Fibroblast of pulmonary artery (primary cell): ENCODE results near the gene ARX.

Experiments
- DNase-seq: peaks from one replicate; pipeline ENCODE4 v3.0.0-alpha.2; 2010; ENCODE audit warnings: low read depth
- H3K4me3 ChIP-seq: replicated peaks from 2 replicates; pipeline ENCODE4 v1.5.1; 2011; ENCODE audit warnings: low read depth, mild to moderate bottlenecking, control low read depth, low read length, moderate library complexity
- TF ChIP-seq, protein P1 (sequence below): IDR thresholded peaks from 2 replicates; pipeline ENCODE4 v1.5.1; 2011; ENCODE audit warnings: mild to moderate bottlenecking, control low read depth, low read length, inconsistent platforms; ENCODE audit errors: missing control alignments

ARX gene

DNA sequence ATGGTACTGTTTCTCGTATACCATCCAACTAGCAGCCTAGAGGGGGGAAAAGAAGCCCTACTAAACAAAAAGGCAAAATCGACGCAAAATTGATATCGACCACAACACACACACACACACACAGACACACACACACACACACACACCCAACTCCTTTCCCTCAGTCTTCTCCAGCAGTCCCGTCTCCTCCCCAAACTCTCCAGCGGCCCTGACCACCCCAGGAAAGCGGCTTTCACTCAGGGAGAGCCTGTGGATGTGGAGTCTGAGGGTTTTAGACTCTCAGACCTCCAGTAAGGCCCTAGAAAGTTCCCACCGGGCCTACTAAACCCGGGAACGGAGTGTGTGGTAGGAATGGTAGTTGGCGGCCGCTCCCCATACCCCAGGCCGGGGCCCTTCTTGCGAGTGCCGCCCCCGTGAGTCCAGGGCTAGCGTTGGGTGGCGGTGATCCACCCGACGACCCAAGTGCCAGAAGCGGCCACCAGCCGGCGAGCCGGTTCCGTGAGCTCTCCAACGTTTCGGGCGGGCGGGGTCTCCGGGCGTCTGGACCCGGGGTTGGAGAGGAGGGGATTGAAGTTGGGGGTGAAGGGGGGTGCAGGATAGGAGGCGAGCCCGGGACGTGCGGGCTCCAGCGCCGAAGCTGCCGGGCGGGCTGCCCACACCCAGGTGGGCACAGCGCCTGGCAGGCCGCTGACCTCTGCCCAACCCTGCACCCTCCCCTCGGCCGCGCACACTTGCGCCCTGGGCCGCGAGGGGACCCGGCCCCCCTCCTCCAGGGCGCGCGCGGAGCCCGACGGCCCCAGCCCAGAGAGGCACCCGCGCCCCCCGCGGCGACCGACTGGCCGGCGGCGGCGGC is 13.7 kb downstream of the ARX start:
- DNase-seq: no peak
- TF ChIP-seq, protein P1, sequence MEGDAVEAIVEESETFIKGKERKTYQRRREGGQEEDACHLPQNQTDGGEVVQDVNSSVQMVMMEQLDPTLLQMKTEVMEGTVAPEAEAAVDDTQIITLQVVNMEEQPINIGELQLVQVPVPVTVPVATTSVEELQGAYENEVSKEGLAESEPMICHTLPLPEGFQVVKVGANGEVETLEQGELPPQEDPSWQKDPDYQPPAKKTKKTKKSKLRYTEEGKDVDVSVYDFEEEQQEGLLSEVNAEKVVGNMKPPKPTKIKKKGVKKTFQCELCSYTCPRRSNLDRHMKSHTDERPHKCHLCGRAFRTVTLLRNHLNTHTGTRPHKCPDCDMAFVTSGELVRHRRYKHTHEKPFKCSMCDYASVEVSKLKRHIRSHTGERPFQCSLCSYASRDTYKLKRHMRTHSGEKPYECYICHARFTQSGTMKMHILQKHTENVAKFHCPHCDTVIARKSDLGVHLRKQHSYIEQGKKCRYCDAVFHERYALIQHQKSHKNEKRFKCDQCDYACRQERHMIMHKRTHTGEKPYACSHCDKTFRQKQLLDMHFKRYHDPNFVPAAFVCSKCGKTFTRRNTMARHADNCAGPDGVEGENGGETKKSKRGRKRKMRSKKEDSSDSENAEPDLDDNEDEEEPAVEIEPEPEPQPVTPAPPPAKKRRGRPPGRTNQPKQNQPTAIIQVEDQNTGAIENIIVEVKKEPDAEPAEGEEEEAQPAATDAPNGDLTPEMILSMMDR: no peak

DNA sequence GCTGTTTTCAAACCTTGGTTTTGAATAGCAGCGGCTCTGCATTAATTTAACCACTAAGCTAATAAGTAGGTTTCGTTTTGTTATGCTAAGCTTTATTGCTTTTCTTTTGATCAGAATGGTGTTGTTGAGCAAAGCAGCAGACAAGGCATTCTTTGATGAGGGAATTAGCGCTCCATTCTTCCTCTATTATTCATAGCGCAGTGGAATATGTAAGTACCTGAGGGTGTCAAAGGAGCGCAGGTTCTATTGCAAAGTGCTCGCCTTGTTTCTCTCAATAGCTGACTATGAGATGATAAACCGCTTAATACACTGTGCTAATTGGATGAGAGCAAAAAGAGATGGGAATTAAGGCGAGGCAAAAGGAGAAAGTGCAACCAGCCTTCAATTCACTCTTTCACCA is 16.3 kb downstream of the ARX start:
- H3K4me3 ChIP-seq: no peak overlapping the region
- DNase-seq: no peak
- TF ChIP-seq, protein P1: no peak

More for the DNA sequence above, 13.7 kb downstream of the ARX start:
- no peak overlapping the region for H3K4me3 ChIP-seq

- TF ChIP-seq, protein P1: no peak
- DNase-seq: no peak
- H3K4me3 ChIP-seq: no peak overlapping the region
These were observed 19.6 kb downstream of the ARX start for GRCh38 chrX:24996096-24996709.

- DNase-seq: no peak
- no peak overlapping the region for H3K4me3 ChIP-seq
- TF ChIP-seq, protein P1: no peak
These were observed 21.9 kb downstream of the ARX start for GRCh38 chrX:24993879-24994278.

- no peak overlapping the region for H3K4me3 ChIP-seq
- TF ChIP-seq, protein P1: no peak
- no peak for DNase-seq
These were observed 25.2 kb downstream of the ARX start for GRCh38 chrX:24990535-24990934.

DNA sequence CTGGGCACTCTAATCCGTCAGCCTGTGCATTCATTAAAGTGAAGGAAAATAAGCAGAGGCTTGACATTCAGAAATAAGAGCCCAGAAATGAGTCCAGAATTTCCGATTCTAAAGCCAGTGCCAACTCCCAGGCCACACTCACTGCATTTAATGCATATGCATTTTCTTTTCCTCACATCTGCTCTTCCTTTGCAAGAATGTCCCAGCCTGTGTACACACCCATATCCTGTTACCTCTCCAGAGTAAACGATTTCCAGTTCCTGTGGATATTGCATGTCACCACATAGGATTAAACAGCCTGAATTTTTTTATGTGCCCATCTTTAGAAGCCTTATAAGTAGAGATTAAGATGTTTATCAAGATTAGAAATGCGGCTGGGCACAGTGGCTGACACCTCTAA is 27.5 kb downstream of the ARX start:
- TF ChIP-seq, protein P1: no peak
- no peak overlapping the region for H3K4me3 ChIP-seq
- no peak for DNase-seq
